Right lobe of liver (tissue), 4 donors: ENCODE data around the gene LGI4.

Source experiments
- POLR2A ChIP-seq: fragments of 450-650 bp; IDR thresholded peaks from one replicate; pipeline ENCODE4 v1.6.1; 2017; ENCODE audit warnings: antibody characterized with exemption, mild to moderate bottlenecking
- TF ChIP-seq, protein P1 (sequence below), 4 donors: fragments of 200-600 bp in 3 of 4; fragments of 450-650 bp in 1 of 4; IDR thresholded peaks; one replicate each; pipeline versions ENCODE4 v1.5.1 to v1.8.0; 2016 to 2022; ENCODE audit warnings: antibody characterized with exemption in 4 of 4, mild to moderate bottlenecking in 2 of 4
- donor health status: DM: no; HTN: no; CAD: no.
- donor health status: DM: no; HTN: no; CAD: no.
- donor health status: DM: no; HTN: yes; CAD: no.

DNA sequence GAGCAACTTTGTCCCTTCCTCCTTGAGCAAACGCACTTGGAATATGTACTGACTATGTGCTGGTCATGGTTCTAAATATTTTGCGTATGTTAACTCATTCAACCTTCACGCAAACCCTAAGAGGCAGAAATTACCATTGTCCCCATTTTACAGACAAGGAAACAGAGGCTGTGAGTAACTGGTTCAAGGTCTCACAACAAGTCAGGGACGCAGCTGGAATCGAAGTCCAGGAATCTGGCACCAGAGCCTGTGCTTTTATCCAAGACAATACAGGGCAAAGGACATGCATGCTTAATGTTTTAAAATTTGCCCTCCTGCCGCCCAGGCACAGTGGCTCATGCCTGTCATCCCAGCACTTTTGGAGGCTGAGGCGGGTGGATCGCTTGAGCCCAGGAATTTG lies 24.7 kb upstream of the LGI4 start:
- TF ChIP-seq, protein P1, sequence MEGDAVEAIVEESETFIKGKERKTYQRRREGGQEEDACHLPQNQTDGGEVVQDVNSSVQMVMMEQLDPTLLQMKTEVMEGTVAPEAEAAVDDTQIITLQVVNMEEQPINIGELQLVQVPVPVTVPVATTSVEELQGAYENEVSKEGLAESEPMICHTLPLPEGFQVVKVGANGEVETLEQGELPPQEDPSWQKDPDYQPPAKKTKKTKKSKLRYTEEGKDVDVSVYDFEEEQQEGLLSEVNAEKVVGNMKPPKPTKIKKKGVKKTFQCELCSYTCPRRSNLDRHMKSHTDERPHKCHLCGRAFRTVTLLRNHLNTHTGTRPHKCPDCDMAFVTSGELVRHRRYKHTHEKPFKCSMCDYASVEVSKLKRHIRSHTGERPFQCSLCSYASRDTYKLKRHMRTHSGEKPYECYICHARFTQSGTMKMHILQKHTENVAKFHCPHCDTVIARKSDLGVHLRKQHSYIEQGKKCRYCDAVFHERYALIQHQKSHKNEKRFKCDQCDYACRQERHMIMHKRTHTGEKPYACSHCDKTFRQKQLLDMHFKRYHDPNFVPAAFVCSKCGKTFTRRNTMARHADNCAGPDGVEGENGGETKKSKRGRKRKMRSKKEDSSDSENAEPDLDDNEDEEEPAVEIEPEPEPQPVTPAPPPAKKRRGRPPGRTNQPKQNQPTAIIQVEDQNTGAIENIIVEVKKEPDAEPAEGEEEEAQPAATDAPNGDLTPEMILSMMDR (IDR thresholded peaks at IDR 0.05), result no peak
- TF ChIP-seq POLR2A, result no peak
